Mammary epithelial cell (primary cell): ENCODE data around the gene PALLD.

Source experiments
- CTCF ChIP-seq, 2 donors: IDR thresholded peaks in 1 of 2; conservative IDR thresholded peaks in 1 of 2; 2 replicates each; pipeline ENCODE4 v1.5.1; 2011 to 2012; ENCODE audit warnings: inconsistent platforms in 2 of 2, low read length in 2 of 2, mild to moderate bottlenecking in 2 of 2, control low read depth in 1 of 2, low read depth in 1 of 2; ENCODE audit not compliant: insufficient read depth in 1 of 2; ENCODE audit errors: extremely low read depth in 1 of 2
- EZH2 ChIP-seq: IDR thresholded peaks from 2 replicates; pipeline ENCODE4 v1.6.1; 2012; ENCODE audit warnings: low read length, inconsistent platforms, borderline replicate concordance

DNA sequence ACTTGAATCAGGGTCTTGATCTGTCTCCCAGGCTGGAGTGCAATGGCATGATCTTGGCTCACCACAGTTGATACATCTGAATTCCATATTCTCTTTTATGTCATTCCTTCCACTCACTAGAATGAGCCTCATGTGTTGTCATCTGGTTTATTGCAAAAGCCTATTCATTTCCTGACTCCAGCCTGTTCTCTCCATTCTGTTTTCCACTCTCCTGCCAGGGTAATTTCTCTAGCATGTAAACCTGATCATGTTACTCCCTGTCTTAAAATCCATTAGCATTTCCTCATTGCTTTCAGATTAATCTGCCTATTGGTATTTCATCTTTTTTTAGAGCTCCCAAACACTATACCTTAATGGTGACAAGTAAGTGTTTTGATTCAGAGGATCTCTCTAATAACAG, 12.2 kb upstream of the PALLD start:
- TF ChIP-seq CTCF (conservative IDR thresholded peaks at IDR 0.05 in 1 of 2, IDR thresholded peaks at IDR 0.05 in 1 of 2; ENCODE audit: extremely low read depth in 1 of 2, insufficient read depth in 1 of 2, low read depth in 1 of 2, low read length in 2 of 2) (no peak), EZH2 (no peak)
